Measurements from ENCODE around the gene NSFL1C. TPM values are rescaled to one million over a fixed set of nuclear protein-coding genes. Genes with fewer than 3 reads are reported as not detected.

NSFL1C gene
- total RNA-seq, 4 donors from 2014 or later = 33.6 to 62.4 (median 43.6) TPM

GRCh38 chr20:1442304-1442703 is 24.3 kb downstream of the NSFL1C start:
- Histone ChIP-seq H3K4me1 (no peaks in the 10 kb centered on the region), H3K36me3 (peaks cover 51 to 85% (median 81%) of the 10 kb centered on the region in 4 donors), H3K27ac (replicated peaks in 1 of 4) (no peak overlapping the region), H3K27me3 (no peaks in the 10 kb centered on the region), H3K4me3 (no peak overlapping the region), H3K9me3 (no peaks in the 10 kb centered on the region)
- DNase-seq (ENCODE audit: extremely low spot score) = no peak
- intact Hi-C loops (cut with DNase I) = no loop called here
- WGBS = 90% methylated on average over 2 of the region's 2 CpGs
- TF ChIP-seq POLR2AphosphoS5 (IDR thresholded peaks at IDR 0.05) (no peak), EP300 (IDR thresholded peaks at IDR 0.05) (no peak), POLR2A (IDR thresholded peaks at IDR 0.05; ENCODE audit: low read depth) (no peak), CTCF (IDR thresholded peaks at IDR 0.05) (no peak)

GRCh38 chr20:1441133-1441532 is 25.5 kb downstream of the NSFL1C start:
- WGBS = 60% methylated on average over 3 of the region's 3 CpGs
- intact Hi-C loops (cut with DNase I) = no loop called here

GRCh38 chr20:1440024-1440423 is 26.6 kb downstream of the NSFL1C start:
- intact Hi-C loops (cut with DNase I) = no loop called here
- H3K4me3 ChIP-seq = no peak overlapping the region
- no peaks in the 10 kb centered on the region for H3K9me3 ChIP-seq
- H3K27me3 ChIP-seq = no peaks in the 10 kb centered on the region
- H3K36me3 ChIP-seq = peaks cover 30 to 66% (median 58%) of the 10 kb centered on the region in 4 donors
- H3K4me1 ChIP-seq = no peaks in the 10 kb centered on the region
- WGBS = 80% methylated on average over 4 of the region's 6 CpGs
- H3K27ac ChIP-seq (replicated peaks in 1 of 4) = no peak overlapping the region
- no peak for DNase-seq (ENCODE audit: extremely low spot score)
- TF ChIP-seq POLR2A (IDR thresholded peaks at IDR 0.05; ENCODE audit: low read depth) (no peak), CTCF (IDR thresholded peaks at IDR 0.05) (no peak), EP300 (IDR thresholded peaks at IDR 0.05) (no peak), POLR2AphosphoS5 (IDR thresholded peaks at IDR 0.05) (no peak)

More at GRCh38 chr20:1441133-1441532, 25.5 kb downstream of the NSFL1C start:
- H3K9me3 ChIP-seq = no peaks in the 10 kb centered on the region
- TF ChIP-seq POLR2AphosphoS5 (IDR thresholded peaks at IDR 0.05) (no peak), POLR2A (IDR thresholded peaks at IDR 0.05; ENCODE audit: low read depth) (no peak), EP300 (IDR thresholded peaks at IDR 0.05) (no peak), CTCF (IDR thresholded peaks at IDR 0.05) (no peak)
- no peak overlapping the region for H3K4me3 ChIP-seq
- H3K36me3 ChIP-seq = peaks cover 41 to 73% (median 69%) of the 10 kb centered on the region in 4 donors
- H3K27me3 ChIP-seq = no peaks in the 10 kb centered on the region
- no peak overlapping the region for H3K27ac ChIP-seq (replicated peaks in 1 of 4)
- DNase-seq (ENCODE audit: extremely low spot score) = no peak
- no peaks in the 10 kb centered on the region for H3K4me1 ChIP-seq

- WGBS = 0% methylated on average over 1 of the region's 1 CpG
- Histone ChIP-seq H3K27me3 (no peaks in the 10 kb centered on the region), H3K27ac (replicated peaks in 1 of 4) (no peak overlapping the region), H3K4me1 (no peaks in the 10 kb centered on the region), H3K4me3 (no peak overlapping the region), H3K9me3 (no peaks in the 10 kb centered on the region), H3K36me3 (peaks cover 13 to 51% (median 42%) of the 10 kb centered on the region in 4 donors)
- no peak for TF ChIP-seq CTCF (IDR thresholded peaks at IDR 0.05)
- no peak for TF ChIP-seq POLR2A (IDR thresholded peaks at IDR 0.05; ENCODE audit: low read depth)
- TF ChIP-seq POLR2AphosphoS5 (IDR thresholded peaks at IDR 0.05) = no peak
- TF ChIP-seq EP300 (IDR thresholded peaks at IDR 0.05) = no peak
- peak; percentile 91 for DNase-seq (ENCODE audit: extremely low spot score)
- intact Hi-C loops (cut with DNase I) = no loop called here
Measured at GRCh38 chr20:1438361-1438760, 28.3 kb downstream of the NSFL1C start.
